ENCODE measurements around the gene GCM1. TPM values are rescaled to one million over a fixed set of nuclear protein-coding genes. Genes with fewer than 3 reads are reported as not detected.

The GCM1 gene
- total RNA-seq, 4 donors from 2014 or later, result 0.32 TPM; not detected in 3

DNA sequence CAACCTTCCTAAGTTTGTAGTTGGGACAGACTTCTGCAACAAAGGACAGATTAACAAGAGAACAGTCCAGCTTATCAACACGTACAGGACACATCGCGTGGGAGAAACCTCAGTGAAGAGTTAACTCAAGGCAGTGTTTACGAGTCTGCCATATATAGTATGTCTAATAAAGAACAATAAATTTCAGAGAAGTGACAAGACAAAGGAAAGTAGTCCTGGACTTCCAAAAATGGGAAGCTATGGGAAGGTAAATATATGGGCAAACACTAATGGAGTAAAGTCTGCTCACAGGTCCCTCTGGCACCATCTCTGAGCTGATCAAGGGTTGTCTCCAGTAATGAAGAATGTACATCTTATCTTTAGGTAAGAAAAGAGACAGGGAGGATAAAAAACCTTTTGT, 34.9 kb downstream of the GCM1 start:
- DNase-seq (ENCODE audit: extremely low spot score), result no peak
- H3K4me1 ChIP-seq, result peaks cover 0 to 40% (median 31%) of the 10 kb centered on the region in 4 donors
- H3K27ac ChIP-seq (replicated peaks in 1 of 4), result peak overlapping the region; percentile 8 to 62 (median 52)
- H3K9me3 ChIP-seq, result peaks cover 0 to 9% (median 2%) of the 10 kb centered on the region in 4 donors
- no peak for TF ChIP-seq EP300 (IDR thresholded peaks at IDR 0.05)
- no peak for TF ChIP-seq CTCF (IDR thresholded peaks at IDR 0.05)
- no peak for TF ChIP-seq POLR2A (IDR thresholded peaks at IDR 0.05; ENCODE audit: low read depth)
- TF ChIP-seq POLR2AphosphoS5 (IDR thresholded peaks at IDR 0.05), result no peak
- WGBS, result 41% methylated on average over 4 of the region's 4 CpGs
- H3K27me3 ChIP-seq, result no peaks in the 10 kb centered on the region
- no peak overlapping the region for H3K4me3 ChIP-seq
- intact Hi-C loops (cut with DNase I), result no loop called here
- H3K36me3 ChIP-seq, result no peaks in the 10 kb centered on the region

DNA sequence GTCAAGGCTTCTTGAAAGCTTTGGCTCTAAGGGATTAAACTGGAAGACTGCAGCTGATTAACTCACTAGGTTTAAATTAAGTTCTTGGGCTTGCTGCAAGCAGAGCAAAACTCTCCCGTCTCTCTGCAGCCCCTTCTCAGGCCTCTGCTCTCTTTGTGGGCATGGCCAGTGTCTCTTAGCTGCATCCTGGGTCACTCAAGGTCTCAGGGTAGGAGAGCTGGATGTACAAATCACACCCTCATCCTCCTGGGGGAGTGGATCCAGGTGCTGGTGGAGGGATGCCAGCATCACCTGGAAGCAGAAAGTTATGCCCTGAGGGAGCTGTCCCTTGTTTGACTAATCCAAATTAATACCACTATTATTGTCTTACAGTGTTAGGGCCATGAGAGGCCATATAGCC, 35.8 kb downstream of the GCM1 start:
- DNase-seq (ENCODE audit: extremely low spot score), result no peak
- Histone ChIP-seq H3K36me3 (no peaks in the 10 kb centered on the region), H3K4me3 (no peak overlapping the region), H3K27me3 (no peaks in the 10 kb centered on the region), H3K4me1 (peaks cover 0 to 39% (median 32%) of the 10 kb centered on the region in 4 donors), H3K9me3 (peaks cover 0 to 9% (median 2%) of the 10 kb centered on the region in 4 donors), H3K27ac (replicated peaks in 1 of 4) (peak overlapping the region; percentile 8 to 62 (median 52))
- intact Hi-C loops (cut with DNase I), result no loop called here
- 33% methylated on average over 1 of the region's 1 CpG for WGBS
- TF ChIP-seq EP300 (IDR thresholded peaks at IDR 0.05) (no peak), POLR2AphosphoS5 (IDR thresholded peaks at IDR 0.05) (no peak), POLR2A (IDR thresholded peaks at IDR 0.05; ENCODE audit: low read depth) (no peak), CTCF (IDR thresholded peaks at IDR 0.05) (no peak)

GRCh38 chr6:53112404-53112803, 36.2 kb downstream of the GCM1 start:
- no peak for TF ChIP-seq CTCF (IDR thresholded peaks at IDR 0.05)
- TF ChIP-seq POLR2AphosphoS5 (IDR thresholded peaks at IDR 0.05), result no peak
- no peak for TF ChIP-seq EP300 (IDR thresholded peaks at IDR 0.05)
- TF ChIP-seq POLR2A (IDR thresholded peaks at IDR 0.05; ENCODE audit: low read depth), result no peak
- intact Hi-C loops (cut with DNase I), result no loop called here
- H3K27me3 ChIP-seq, result no peaks in the 10 kb centered on the region
- no peak overlapping the region for H3K4me3 ChIP-seq
- peaks cover 0 to 9% (median 2%) of the 10 kb centered on the region in 4 donors for H3K9me3 ChIP-seq
- H3K27ac ChIP-seq (replicated peaks in 1 of 4), result peak overlapping the region; percentile 8 to 62 (median 52)
- peaks cover 0 to 39% (median 34%) of the 10 kb centered on the region in 4 donors for H3K4me1 ChIP-seq
- H3K36me3 ChIP-seq, result no peaks in the 10 kb centered on the region
- DNase-seq (ENCODE audit: extremely low spot score), result no peak

DNA sequence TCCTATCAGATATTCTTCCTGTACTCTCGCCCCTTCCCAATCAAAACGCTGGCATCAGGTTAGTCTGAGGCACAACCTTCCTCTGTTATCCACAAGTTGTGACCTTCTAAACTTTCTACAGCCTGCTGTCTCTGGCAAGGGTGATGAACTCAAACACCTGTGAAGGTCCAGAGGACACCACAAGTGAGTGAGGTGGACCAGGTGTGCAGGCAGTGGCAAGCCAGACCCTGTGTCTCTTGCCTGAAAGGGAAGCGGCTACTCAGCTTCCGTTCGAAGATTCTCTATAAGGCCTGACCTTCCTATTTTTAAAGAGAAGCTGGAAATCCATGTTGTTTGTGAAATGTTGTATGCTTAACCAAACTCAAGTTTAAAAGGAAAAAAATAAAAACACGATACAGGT, 36.8 kb downstream of the GCM1 start:
- Histone ChIP-seq H3K36me3 (no peaks in the 10 kb centered on the region), H3K4me3 (no peak overlapping the region), H3K27me3 (no peaks in the 10 kb centered on the region), H3K9me3 (peaks cover 0 to 9% (median 2%) of the 10 kb centered on the region in 4 donors), H3K4me1 (peaks cover 0 to 41% (median 37%) of the 10 kb centered on the region in 4 donors), H3K27ac (replicated peaks in 1 of 4) (peak overlapping the region in 1 of 4 donors; percentile 49)
- no peak for DNase-seq (ENCODE audit: extremely low spot score)
- 76% methylated on average over 6 of the region's 6 CpGs for WGBS
- no peak for TF ChIP-seq POLR2AphosphoS5 (IDR thresholded peaks at IDR 0.05)
- no peak for TF ChIP-seq POLR2A (IDR thresholded peaks at IDR 0.05; ENCODE audit: low read depth)
- no peak for TF ChIP-seq CTCF (IDR thresholded peaks at IDR 0.05)
- TF ChIP-seq EP300 (IDR thresholded peaks at IDR 0.05), result no peak
- intact Hi-C loops (cut with DNase I), result no loop called here

- peaks cover 0 to 58% (median 46%) of the 10 kb centered on the region in 4 donors for H3K4me1 ChIP-seq
- intact Hi-C loops (cut with DNase I), result loop anchor here (5.0 kb wide), 2 partner anchors 58 to 373 kb away; no protein-coding TSS in a partner anchor
- H3K4me3 ChIP-seq, result no peak overlapping the region
- H3K27ac ChIP-seq (replicated peaks in 1 of 4), result no peak overlapping the region
- DNase-seq (ENCODE audit: extremely low spot score), result no peak
- 76% methylated on average over 2 of the region's 2 CpGs for WGBS
- no peak for TF ChIP-seq POLR2A (IDR thresholded peaks at IDR 0.05; ENCODE audit: low read depth)
- TF ChIP-seq EP300 (IDR thresholded peaks at IDR 0.05), result no peak
- no peak for TF ChIP-seq POLR2AphosphoS5 (IDR thresholded peaks at IDR 0.05)
- TF ChIP-seq CTCF (IDR thresholded peaks at IDR 0.05), result no peak
- no peaks in the 10 kb centered on the region for H3K27me3 ChIP-seq
- H3K36me3 ChIP-seq, result no peaks in the 10 kb centered on the region
- H3K9me3 ChIP-seq, result no peaks in the 10 kb centered on the region
Observed at GRCh38 chr6:53109612-53110011, 39.0 kb downstream of the GCM1 start.

Data from esophagus muscularis mucosa (tissue), 4 donors.